MCF 10A (cell line): Measurements from ENCODE around the gene CDC20B. TPM values are rescaled to one million over a fixed set of nuclear protein-coding genes. Genes with fewer than 3 reads are reported as not detected.

Source experiments
- BruUV-seq: library from RNA; stranded (reverse); fragments of 400-500 nt; replicated peaks from 2 replicates; lab custom pipeline; 2021; lab: Mats Ljungman, UMichigan
- CTCF ChIA-PET: fragments of 300-600 bp; sonication (Branson Sonifier 250); formaldehyde crosslinking; extraction: SDS; loops from one replicate; lab custom pipeline; 2021; ENCODE audit warnings: antibody characterized with exemption, inconsistent platforms; lab: Yijun Ruan, JAX
- POLR2A ChIA-PET: fragments of 300-600, 350-650 bp; sonication (Branson Sonifier 250); formaldehyde crosslinking; extraction: SDS; loops from one replicate; lab custom pipeline; 2020; ENCODE audit warnings: antibody characterized with exemption, inconsistent platforms; lab: Yijun Ruan, JAX
- DNase-seq: peaks from one replicate; pipeline ENCODE4 v3.0.0-alpha.2; 2018; ENCODE audit not compliant: unreplicated experiment
- H3K27ac Mint-ChIP-seq: one replicate; pipeline ENCODE4 v1.8.0; 2022; ENCODE audit warnings: mild to moderate bottlenecking, low read depth, mixed read lengths; ENCODE audit not compliant: unreplicated experiment
- H3K27me3 Mint-ChIP-seq: one replicate; pipeline ENCODE4 v1.8.0; 2022; ENCODE audit warnings: mixed read lengths; ENCODE audit not compliant: insufficient read depth, unreplicated experiment
- H3K36me3 Mint-ChIP-seq: one replicate; pipeline ENCODE4 v1.8.0; 2022; ENCODE audit warnings: mild to moderate bottlenecking, moderate library complexity, mixed read lengths; ENCODE audit not compliant: insufficient read depth, unreplicated experiment
- H3K4me1 Mint-ChIP-seq: one replicate; pipeline ENCODE4 v1.8.0; 2022; ENCODE audit warnings: mixed read lengths; ENCODE audit not compliant: insufficient read depth, unreplicated experiment
- H3K4me3 Mint-ChIP-seq: one replicate; pipeline ENCODE4 v1.8.0; 2022; ENCODE audit warnings: mild to moderate bottlenecking, moderate library complexity, mixed read lengths; ENCODE audit not compliant: unreplicated experiment
- H3K9me3 Mint-ChIP-seq: one replicate; pipeline ENCODE4 v1.8.0; 2022; ENCODE audit warnings: mixed read lengths; ENCODE audit not compliant: unreplicated experiment
- intact Hi-C: fragments of 100-400 bp; cut with micrococcal nuclease; formaldehyde crosslinking; loops from 2 replicates; pipeline ENCODE4 v1.14.1; 2022
- total RNA-seq: library from RNA; stranded (reverse); gene quantifications from 2 replicates; pipeline ENCODE4 v1.2.3, GENCODE V29; 2022
- TF ChIP-seq, protein P1 (sequence below): fragments of 200-600 bp; IDR thresholded peaks from one replicate; pipeline ENCODE4 v1.8.0; 2022; ENCODE audit warnings: antibody characterized with exemption, mild to moderate bottlenecking; ENCODE audit not compliant: unreplicated experiment

Gene CDC20B
- total RNA-seq, 1 experiment from 2014 or later: not detected

DNA sequence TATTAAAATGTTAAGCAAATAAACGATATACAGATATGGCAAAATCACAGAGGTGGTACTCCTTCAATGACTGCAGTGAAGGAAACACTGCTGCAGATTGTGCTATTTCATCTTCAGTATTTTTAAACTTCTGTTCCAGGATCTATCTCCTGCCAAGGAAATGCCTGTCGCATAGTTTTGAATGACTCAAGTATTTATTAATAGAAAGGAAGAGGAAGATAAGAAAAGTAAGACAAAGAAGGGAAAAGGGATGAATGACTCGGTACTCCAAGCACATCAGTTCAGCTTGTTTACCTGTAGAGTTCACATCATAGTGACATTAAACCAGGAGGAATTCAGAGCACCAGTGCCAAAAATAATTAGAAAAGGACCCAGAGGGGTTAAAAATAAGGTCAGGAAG, 18.1 kb downstream of the CDC20B start:
- TF ChIP-seq, protein P1, sequence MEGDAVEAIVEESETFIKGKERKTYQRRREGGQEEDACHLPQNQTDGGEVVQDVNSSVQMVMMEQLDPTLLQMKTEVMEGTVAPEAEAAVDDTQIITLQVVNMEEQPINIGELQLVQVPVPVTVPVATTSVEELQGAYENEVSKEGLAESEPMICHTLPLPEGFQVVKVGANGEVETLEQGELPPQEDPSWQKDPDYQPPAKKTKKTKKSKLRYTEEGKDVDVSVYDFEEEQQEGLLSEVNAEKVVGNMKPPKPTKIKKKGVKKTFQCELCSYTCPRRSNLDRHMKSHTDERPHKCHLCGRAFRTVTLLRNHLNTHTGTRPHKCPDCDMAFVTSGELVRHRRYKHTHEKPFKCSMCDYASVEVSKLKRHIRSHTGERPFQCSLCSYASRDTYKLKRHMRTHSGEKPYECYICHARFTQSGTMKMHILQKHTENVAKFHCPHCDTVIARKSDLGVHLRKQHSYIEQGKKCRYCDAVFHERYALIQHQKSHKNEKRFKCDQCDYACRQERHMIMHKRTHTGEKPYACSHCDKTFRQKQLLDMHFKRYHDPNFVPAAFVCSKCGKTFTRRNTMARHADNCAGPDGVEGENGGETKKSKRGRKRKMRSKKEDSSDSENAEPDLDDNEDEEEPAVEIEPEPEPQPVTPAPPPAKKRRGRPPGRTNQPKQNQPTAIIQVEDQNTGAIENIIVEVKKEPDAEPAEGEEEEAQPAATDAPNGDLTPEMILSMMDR: no peak
- intact Hi-C loops: no loop called here
- H3K27ac Mint-ChIP-seq: no peak overlapping the region
- POLR2A ChIA-PET: no interaction called here
- no TSS peak for BruUV-seq
- peaks cover 6% of the 10 kb centered on the region for H3K4me1 Mint-ChIP-seq
- peaks cover 28% of the 10 kb centered on the region for H3K27me3 Mint-ChIP-seq
- no peaks in the 10 kb centered on the region for H3K9me3 Mint-ChIP-seq
- no peaks in the 10 kb centered on the region for H3K36me3 Mint-ChIP-seq
- H3K4me3 Mint-ChIP-seq: no peak overlapping the region
- CTCF ChIA-PET: interaction anchor here (0.9 to 1.6 kb wide), 3 partner anchors 8 to 211 kb away, joined by 3 to 4 read pairs (median 3); no protein-coding TSS in a partner anchor
- DNase-seq: no peak

DNA sequence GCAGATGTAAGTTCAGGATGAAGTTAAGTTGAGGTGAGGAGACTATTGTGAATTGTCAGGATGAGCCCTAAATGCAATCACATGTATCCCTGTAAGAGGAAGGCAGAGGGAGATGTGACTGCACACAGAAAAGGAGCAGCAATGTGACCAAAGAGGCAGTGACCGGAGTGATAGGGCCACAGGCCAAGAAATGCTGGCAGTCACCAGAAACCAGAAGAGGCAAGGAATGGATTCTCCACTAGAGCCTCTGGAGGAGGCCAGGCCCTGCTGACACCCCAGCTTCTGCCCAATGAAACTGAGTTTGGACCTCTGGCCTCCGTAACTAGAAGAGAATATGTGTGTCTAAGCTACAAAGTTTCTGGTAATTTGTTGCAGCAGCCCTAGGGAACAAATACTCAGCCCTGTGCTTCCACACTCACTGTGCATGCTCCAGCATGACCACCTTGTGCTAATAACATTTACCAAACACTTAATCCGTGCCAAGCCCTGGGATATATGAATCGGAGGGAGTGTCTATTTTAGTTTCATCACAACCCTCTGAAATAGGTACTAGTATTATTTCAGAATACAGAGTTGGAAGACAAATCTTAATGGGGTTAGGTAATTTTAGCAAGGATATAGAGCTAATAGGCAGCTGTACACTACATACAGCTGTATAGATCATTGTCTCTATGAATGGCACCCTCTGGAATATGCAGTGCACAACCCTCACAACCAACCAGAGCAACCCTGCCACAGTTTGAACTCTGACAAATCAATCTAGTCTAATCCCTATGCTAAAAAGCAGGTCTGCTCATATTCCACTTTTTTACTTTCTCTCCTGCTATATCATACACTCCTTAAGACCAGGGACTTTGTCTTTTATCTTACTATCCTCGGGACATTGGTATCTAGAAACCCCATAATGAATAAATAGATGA, 20.8 kb downstream of the CDC20B start:
- BruUV-seq: no TSS peak

DNA sequence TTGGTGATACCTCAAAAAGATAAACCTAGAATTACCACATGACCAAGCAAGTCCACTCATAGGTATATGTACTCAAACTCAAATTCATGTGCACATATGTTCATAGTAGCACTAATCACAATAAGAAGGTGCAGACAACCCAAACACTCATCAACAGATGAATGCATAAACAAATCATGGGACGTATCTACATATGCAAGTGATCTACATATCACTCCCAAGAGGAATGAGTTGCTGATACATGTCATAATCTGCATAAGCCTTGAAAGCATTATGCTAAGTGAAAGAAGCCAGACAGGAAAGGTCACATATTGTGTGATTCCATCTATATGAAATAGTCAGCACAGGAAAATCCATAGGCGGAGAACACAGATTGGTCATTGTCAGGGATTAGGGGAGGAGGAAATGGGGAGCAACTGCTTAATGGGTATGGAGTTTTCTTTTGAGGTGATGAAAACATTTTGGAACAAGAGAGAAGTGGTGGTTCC, 23.6 kb downstream of the CDC20B start:
- no peaks in the 10 kb centered on the region for H3K36me3 Mint-ChIP-seq
- H3K27ac Mint-ChIP-seq: no peak overlapping the region
- ChIA-PET CTCF (interaction anchor here (0.6 to 4.4 kb wide), 3 partner anchors 27 to 243 kb away, joined by 3 to 46 read pairs (median 5); no protein-coding TSS in a partner anchor), POLR2A (no interaction called here)
- no peaks in the 10 kb centered on the region for H3K4me1 Mint-ChIP-seq
- no TSS peak for BruUV-seq
- TF ChIP-seq, protein P1: no peak
- H3K4me3 Mint-ChIP-seq: no peak overlapping the region
- no peaks in the 10 kb centered on the region for H3K9me3 Mint-ChIP-seq
- H3K27me3 Mint-ChIP-seq: peaks cover 45% of the 10 kb centered on the region
- DNase-seq: no peak
- intact Hi-C loops: loop anchor here (10.0 kb wide), 1 partner anchor 635 kb away; the partner anchor contains the start of gene SNX18

More for the DNA sequence above, 20.8 kb downstream of the CDC20B start:
- no peaks in the 10 kb centered on the region for H3K36me3 Mint-ChIP-seq
- peaks cover 6% of the 10 kb centered on the region for H3K4me1 Mint-ChIP-seq
- no peaks in the 10 kb centered on the region for H3K9me3 Mint-ChIP-seq
- POLR2A ChIA-PET: interaction anchor here (0.6 to 1.8 kb wide), 6 partner anchors 7 to 246 kb away, joined by 3 to 7 read pairs (median 3); partner anchors contain the start of gene GPX8
- H3K27ac Mint-ChIP-seq: no peak overlapping the region
- peaks cover 39% of the 10 kb centered on the region for H3K27me3 Mint-ChIP-seq
- peak; percentile 66 for DNase-seq
- CTCF ChIA-PET: interaction anchor here (0.6 to 4.4 kb wide), 6 partner anchors 7 to 590 kb away, joined by 3 to 46 read pairs (median 4); partner anchors contain the start of gene GPX8
- H3K4me3 Mint-ChIP-seq: no peak overlapping the region
- intact Hi-C loops: no loop called here
- TF ChIP-seq, protein P1: no peak
